ENCODE results near the gene ANO7.

The ANO7 gene

GRCh38 chr2:241228860-241229516, 40.5 kb downstream of the ANO7 start:
- no peak for DNase-seq

DNA sequence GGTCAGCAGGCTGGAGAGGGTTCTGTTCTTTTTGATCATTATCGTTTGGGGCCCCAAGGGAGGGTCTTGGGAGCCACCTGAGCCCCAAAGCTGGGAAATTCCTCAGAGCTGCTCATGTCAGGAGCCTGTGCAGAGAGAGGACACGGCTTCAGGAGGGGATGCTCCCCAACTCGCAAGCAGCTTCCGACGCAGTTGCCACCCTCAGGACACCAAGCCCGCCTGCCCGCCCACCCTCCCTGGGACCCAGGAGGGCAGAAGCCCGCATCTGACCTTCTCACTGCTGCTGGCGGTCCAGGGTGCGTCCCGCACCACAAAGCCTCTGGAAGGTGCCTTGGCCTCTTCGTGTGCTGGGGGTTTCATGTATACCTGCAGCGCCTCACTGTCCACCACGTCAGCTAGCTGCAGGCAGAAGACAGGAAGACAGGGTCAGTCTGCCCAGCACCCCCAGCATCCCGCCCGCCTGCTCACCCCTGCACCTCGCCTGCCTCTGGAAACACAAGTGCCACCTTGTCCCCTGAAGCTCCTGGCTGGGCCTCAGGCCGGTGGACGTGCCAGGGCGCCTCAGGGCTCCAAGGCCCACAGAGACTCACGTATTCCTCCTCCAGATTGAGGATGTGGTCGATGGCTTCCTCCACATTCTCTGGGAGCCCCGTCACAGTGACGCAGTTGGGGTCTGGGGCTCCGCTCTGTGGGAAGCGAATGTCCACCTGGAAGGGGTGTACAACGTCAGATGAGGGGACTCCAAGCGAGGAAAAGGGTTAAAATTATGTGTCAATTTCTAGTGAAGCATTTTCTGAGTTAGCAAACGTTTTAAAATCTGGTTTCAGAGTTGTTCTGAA, 41.3 kb downstream of the ANO7 start:
- DNase-seq, result no peak

GRCh38 chr2:241230435-241230834, 42.0 kb downstream of the ANO7 start:
- no peak for DNase-seq

GRCh38 chr2:241232736-241233575, 44.5 kb downstream of the ANO7 start:
- no peak for DNase-seq

- no peak for DNase-seq
These were observed 45.8 kb downstream of the ANO7 start for GRCh38 chr2:241234066-241234790.

DNA sequence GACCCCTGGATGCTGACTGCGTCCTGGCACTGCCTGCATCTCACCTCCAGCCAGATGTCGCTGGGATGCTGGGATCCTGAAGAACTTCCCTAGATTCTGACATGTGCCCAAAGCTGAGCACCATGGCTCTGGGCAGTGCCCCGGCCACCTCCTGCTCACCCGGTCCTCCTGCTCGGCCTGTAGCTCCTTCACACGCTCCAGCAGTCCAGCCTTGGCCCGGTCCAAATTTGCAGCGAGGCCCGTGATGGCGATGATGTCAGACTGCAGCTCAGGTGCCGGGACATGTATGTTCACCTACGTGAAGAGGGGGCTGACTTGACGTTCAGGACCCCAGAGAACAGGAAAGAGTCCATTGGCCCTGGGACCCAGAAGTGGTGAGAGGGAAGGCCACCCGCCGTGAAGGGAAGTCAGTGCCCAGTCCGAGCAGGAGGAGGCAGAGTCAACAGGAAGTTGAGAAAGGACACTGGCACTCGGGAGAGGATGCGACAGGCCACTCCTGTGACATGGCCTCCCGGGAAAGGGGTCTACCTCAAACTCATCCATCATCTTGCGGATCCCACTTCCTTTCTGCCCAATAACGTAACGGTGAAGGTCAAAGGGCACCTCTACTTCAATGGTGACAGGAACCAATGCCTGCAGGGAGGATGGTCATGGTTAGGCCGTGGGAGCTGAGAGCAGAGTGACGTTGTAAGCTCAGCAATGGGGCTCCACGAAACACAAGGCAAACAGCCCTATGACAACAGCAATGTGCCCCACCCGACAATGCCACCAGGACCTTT, 46.7 kb downstream of the ANO7 start:
- DNase-seq, result no peak

DNA sequence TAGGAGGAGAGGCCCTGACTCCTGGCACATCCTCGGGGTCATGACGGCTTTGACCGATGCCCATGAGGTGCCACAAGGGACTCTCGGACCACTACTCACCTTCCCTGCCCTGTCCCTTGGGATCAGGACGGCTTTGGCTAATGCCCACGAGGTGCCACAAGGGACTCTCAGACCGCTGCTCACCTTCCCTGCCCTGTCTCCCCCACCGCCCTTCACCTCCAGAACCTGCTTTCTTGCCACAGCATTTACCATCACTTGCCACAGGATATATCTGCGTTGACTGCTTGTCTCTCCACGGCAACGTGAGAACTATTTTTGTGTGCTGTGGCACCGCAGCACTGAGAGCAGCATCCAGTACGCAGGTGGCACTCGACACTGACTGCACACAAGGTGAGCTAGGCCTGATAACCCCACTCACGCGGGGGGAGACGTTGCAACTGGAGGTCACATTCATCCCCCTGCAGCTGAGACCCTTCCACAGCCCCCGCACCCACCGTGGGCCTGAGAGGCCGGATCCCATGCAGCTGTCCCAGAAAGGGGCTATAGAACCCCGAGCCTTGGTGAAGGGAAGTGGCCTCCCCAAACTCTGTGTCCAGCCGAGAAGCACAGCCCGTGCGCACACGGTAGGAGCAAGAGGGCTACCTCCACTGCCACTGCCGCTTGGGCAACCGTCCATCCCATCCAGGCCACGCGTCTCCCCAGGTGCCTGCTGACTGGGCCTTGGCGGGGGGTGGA, 47.5 kb downstream of the ANO7 start:
- DNase-seq, result no peak

GRCh38 chr2:241237047-241237446, 48.6 kb downstream of the ANO7 start:
- DNase-seq, result no peak

DNA sequence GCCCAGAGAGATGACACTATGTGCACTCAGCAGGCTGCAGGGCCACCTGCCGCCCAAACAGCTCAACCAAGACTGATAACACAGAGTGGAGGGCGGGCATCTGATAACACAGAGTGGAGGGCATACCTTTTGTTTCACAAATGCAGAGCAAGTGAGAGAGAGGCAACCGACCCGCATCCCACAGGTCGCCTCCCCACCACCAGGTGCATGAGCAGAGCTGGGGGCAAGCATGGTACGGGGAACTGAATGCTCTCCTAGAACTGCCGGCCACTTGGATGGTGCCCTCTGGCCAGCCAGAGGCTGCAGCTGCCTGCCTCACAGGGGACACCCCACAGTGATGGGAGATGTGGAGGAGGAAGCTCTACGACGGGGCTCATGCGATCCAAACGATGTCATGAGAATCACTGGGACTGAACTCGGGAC, 49.5 kb downstream of the ANO7 start:
- DNase-seq, result no peak

- no peak for DNase-seq
These were observed 50.3 kb downstream of the ANO7 start for GRCh38 chr2:241238693-241239198.

- DNase-seq, result no peak
These were observed 51.2 kb downstream of the ANO7 start for GRCh38 chr2:241239552-241240202.

DNA sequence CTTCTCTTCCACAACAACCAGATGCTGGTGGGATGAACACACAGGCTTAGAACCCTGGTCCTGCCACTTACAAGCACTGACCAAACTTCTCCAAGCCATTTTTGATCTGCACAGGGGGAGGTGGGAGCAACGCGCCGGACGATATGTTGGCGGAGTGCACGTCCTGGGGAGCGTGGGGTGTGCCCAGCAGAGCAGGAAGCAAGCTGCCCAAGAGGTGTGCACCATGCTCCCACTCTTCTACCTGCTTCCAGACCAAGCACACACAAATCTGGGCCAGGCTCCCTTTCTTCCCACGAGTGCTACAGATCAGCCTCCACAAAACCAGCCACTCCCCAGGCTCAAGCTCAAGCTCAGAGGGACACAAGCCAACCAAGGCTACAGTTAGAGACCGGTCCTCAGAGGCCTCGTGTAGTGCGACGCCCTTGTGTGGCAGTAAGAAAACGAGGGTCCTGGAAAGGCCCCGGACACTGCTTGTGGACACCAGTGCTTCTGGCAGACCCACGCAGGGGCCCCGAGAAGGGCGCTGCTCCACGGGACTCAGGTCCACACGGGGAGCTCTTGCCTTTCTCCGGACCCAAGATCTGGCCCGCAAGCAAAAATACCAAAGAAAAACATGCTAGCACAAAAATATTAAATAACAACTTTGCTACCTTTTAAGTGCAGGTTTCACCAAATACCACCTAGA, 52.0 kb downstream of the ANO7 start:
- DNase-seq, result no peak

DNA sequence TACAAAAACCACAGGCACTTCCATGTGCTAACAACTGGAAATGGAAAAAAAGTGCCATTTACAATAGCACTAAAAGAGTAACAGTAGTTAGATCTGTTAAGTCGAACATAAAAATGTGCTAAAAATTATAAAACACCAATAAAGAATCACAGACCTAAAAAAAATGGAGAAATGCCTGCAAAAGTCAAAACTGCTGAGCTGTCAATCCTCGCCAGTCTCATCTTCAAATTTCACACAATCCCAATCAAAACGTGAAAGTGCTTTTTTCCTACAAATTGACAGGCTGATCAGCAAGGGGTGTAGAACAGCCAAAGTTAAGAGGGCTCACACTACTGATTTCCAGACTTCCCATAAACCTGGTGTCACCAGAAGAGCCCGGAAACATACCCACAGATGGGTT, 53.2 kb downstream of the ANO7 start:
- no peak for DNase-seq

GRCh38 chr2:241242306-241242705, 53.8 kb downstream of the ANO7 start:
- no peak for DNase-seq

- no peak for DNase-seq
These were observed 55.9 kb downstream of the ANO7 start for GRCh38 chr2:241244368-241244767.

GRCh38 chr2:241248289-241248688, 59.8 kb downstream of the ANO7 start:
- DNase-seq, result no peak

- DNase-seq, result no peak
These were observed 60.4 kb downstream of the ANO7 start for GRCh38 chr2:241248897-241249296.

DNA sequence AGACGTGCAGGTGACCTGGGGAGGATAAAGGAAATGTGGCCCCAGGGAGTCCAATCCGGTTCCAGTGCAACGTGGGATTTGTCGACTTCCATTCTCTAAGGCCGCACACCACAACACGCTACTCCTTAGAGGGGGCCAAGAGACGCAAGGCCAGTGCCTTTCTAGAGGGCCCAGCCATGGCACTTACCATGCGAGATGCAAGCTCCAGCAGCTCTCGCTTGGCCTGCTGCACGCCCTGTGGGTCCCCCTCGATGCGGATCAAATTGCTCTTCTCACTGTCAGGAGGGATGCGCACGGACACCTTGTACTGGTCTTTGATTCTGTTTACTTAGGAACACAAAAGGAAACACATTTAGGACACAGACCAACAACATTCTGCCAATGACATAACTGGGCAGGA, 61.2 kb downstream of the ANO7 start:
- DNase-seq, result no peak

DNA sequence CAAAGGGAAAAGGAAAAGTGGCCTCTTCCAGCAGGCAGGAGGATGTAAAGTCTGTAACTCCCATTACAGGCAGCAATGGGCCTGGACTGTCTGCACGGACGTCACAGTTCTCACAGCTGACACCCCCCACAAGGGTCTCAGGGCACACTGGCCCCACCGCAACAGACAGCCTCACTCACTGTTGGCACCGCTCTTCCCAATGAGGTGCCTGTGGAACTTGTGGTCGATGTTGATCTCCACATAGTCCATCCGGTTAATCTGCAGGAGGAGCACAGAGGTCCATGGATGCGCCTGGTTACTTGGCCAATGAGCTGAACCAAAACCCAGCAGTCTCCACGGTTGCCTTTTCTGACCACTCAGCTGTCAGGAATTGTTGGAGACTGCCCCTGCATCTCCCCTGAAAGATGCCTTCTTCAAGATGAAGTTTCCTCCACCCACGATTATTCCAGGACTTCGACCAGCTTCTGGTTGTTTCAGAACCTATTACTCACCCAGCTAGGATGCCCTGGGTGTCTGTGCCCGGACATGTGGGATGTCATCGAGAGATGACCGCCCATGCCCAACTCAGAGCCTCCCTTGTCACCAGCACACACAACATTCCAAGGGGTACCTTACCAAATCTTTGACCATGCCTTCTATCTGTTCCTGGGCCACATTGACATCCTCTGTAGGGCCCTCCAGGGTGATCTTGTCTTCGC, 64.5 kb downstream of the ANO7 start:
- DNase-seq, result no peak

Measured in CD4-positive, alpha-beta T cell treated with Interferon alpha-2 for 1 hour (primary cell).